HepG2 (cell line): ENCODE results near the gene SLC13A5. TPM values are rescaled to one million over a fixed set of nuclear protein-coding genes. Genes with fewer than 3 reads are reported as not detected.

Experiments
- JDP2 ChIP-seq: sonication (generic); formaldehyde crosslinking; IDR thresholded peaks from 2 replicates; pipeline ENCODE4 v1.8.1; 2022; ENCODE audit warnings: missing genetic modification reagents, borderline replicate concordance
- KMT2A ChIP-seq: sonication (generic); formaldehyde crosslinking; IDR thresholded peaks from 2 replicates; pipeline ENCODE4 v1.4.0; 2020; ENCODE audit warnings: missing genetic modification reagents
- MLX ChIP-seq: IDR thresholded peaks from 2 replicates; pipeline ENCODE4 v1.6.1; 2016
- NCOA2 ChIP-seq: sonication (generic); formaldehyde crosslinking; IDR thresholded peaks from 2 replicates; pipeline ENCODE4 v1.8.0; 2022; ENCODE audit warnings: inconsistent platforms
- NFIC ChIP-seq: IDR thresholded peaks from 2 replicates; pipeline ENCODE4 v1.6.1; 2012; ENCODE audit warnings: mild to moderate bottlenecking, low read length, inconsistent platforms
- NR2C2 ChIP-seq: sonication (generic); formaldehyde crosslinking; IDR thresholded peaks from 2 replicates; pipeline ENCODE4 v1.4.0; 2020; ENCODE audit warnings: missing genetic modification reagents, mild to moderate bottlenecking, moderate library complexity, borderline replicate concordance
- RAD21 ChIP-seq: fragments of 450-650 bp; formaldehyde crosslinking; IDR thresholded peaks from 2 replicates; pipeline ENCODE4 v1.5.0; 2020; ENCODE audit warnings: mild to moderate bottlenecking
- THAP9 ChIP-seq: sonication (generic); formaldehyde crosslinking; IDR thresholded peaks from 2 replicates; pipeline ENCODE4; 2020; ENCODE audit warnings: missing genetic modification reagents, mild to moderate bottlenecking, borderline replicate concordance
- ZMYM2 ChIP-seq: sonication (generic); formaldehyde crosslinking; IDR thresholded peaks from 2 replicates; pipeline ENCODE4 v1.8.0; 2022; ENCODE audit warnings: mild to moderate bottlenecking, missing genetic modification reagents
- ZNF142 ChIP-seq: sonication (generic); formaldehyde crosslinking; IDR thresholded peaks from 2 replicates; pipeline ENCODE4 v1.4.0; 2020; ENCODE audit warnings: missing genetic modification reagents
- ZNF256 ChIP-seq: sonication (generic); formaldehyde crosslinking; conservative IDR thresholded peaks from 2 replicates; pipeline ENCODE4 v1.4.0; 2020; ENCODE audit warnings: missing genetic modification reagents
- ZNF260 ChIP-seq: sonication (generic); formaldehyde crosslinking; IDR thresholded peaks from 2 replicates; pipeline ENCODE4 v1.4.0; 2020; ENCODE audit warnings: missing genetic modification reagents, low read depth, mild to moderate bottlenecking, borderline replicate concordance
- ZNF280D ChIP-seq: sonication (generic); formaldehyde crosslinking; IDR thresholded peaks from 2 replicates; pipeline ENCODE4 v1.5.1; 2020; ENCODE audit warnings: mild to moderate bottlenecking, missing genetic modification reagents
- ZNF543 ChIP-seq: sonication (generic); formaldehyde crosslinking; IDR thresholded peaks from 2 replicates; pipeline ENCODE4 v1.4.0; 2020; ENCODE audit warnings: mild to moderate bottlenecking, missing genetic modification reagents
- ZNF564 ChIP-seq: sonication (generic); formaldehyde crosslinking; IDR thresholded peaks from 2 replicates; pipeline ENCODE4 v1.8.1; 2023; ENCODE audit warnings: mild to moderate bottlenecking, missing genetic modification reagents
- ZNF572 ChIP-seq: sonication (generic); formaldehyde crosslinking; IDR thresholded peaks from 2 replicates; pipeline ENCODE4 v1.5.1; 2020; ENCODE audit warnings: mild to moderate bottlenecking, missing genetic modification reagents
- ZNF678 ChIP-seq: sonication (generic); formaldehyde crosslinking; IDR thresholded peaks from 2 replicates; pipeline ENCODE4 v1.4.0; 2020; ENCODE audit warnings: mild to moderate bottlenecking, missing genetic modification reagents
- ZNF781 ChIP-seq: sonication (generic); formaldehyde crosslinking; IDR thresholded peaks from 2 replicates; pipeline ENCODE4 v1.5.1; 2020; ENCODE audit warnings: borderline replicate concordance, mild to moderate bottlenecking, missing genetic modification reagents; ENCODE audit errors: not compliant biosample characterization
- polyA plus RNA-seq, 8 experiments: library from polyadenylated mRNA; depleted of rRNA in 3 of 8; stranded (reverse) in 7 of 8; unstranded in 1 of 8; fragments of >200 nt; fragmentation: Illumina TruSeq in 4 of 8; extraction: Trizol in 4 of 8; gene quantifications; 2 replicates each; pipeline versions ENCODE4 v1.2.1 to v1.2.3, GENCODE V29; 2011 to 2016; ENCODE audit warnings: low read depth in 4 of 8, missing spikeins in 1 of 8, mixed read lengths in 1 of 8; ENCODE audit not compliant: insufficient read depth in 1 of 8
- total RNA-seq, 5 experiments: library from RNA; depleted of rRNA; stranded (reverse); fragments of >200 nt; fragmentation: Illumina TruSeq; extraction: Trizol; gene quantifications; 2 replicates each; pipeline ENCODE4 v1.2.3, GENCODE V29; 2016; ENCODE audit warnings: low read depth in 1 of 5

SLC13A5 gene
- total and polyA plus RNA-seq, 2 of the 13 experiments (the other 11 are each of a cell fraction or from before 2014, with no cell fraction given) = 42.8 to 310 TPM

DNA sequence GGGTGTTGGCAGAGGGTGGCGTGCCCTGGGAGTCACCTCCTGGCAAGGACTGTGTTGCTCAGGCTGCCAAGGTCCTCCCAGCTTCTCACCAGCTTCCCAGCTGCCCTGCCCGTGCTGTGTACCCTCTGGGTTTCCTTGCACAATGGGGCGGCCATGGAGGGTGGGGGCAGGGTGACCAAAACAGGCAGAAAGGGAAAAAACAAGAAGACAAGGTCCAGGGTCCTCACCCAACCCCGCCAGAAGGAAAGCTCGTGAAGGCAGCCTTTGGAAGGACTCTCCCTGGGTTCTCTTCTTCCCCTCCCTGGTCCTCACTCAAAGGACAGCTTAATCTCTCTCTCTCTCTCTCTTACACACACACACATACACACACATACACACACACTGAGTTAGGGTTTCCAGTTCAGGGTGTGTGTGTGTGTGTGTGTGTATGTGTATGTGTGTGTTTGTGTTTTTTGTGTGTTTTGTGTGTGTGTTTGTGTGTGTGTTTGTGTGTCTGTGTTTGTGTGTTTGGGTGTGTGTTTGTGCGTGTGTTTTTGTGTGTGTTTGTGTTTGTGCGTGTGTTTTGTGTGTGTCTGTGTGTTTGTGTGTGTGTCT lies 2.0 kb downstream of the SLC13A5 start (continued):
- TF ChIP-seq THAP9 (CRISPR knock-in tag) (no peak), ZNF256 (CRISPR knock-in tag) (no peak), ZNF543 (CRISPR knock-in tag) (peak; percentile 67; the same call in 1 of the 2 replicates), JDP2 (no peak), RAD21 (CRISPR knock-in tag) (no peak), NCOA2 (CRISPR knock-in tag) (peak; percentile 54), ZNF260 (CRISPR knock-in tag) (no peak), ZNF280D (CRISPR knock-in tag) (0 out of 2 replicates have a peak, but pooled peaks have one; percentile 32), ZNF678 (CRISPR knock-in tag) (no peak), NR2C2 (CRISPR knock-in tag) (no peak), ZNF564 (no peak; the same call in 1 of the 2 replicates), ZNF142 (no peak), MLX (CRISPR knock-in tag) (no peak), NFIC (no peak), ZMYM2 (CRISPR knock-in tag) (no peak), ZNF572 (CRISPR knock-in tag) (no peak), ZNF781 (CRISPR knock-in tag) (no peak), KMT2A (CRISPR knock-in tag) (no peak)
